ENCODE measurements around the gene MYLIP.

Gene MYLIP

DNA sequence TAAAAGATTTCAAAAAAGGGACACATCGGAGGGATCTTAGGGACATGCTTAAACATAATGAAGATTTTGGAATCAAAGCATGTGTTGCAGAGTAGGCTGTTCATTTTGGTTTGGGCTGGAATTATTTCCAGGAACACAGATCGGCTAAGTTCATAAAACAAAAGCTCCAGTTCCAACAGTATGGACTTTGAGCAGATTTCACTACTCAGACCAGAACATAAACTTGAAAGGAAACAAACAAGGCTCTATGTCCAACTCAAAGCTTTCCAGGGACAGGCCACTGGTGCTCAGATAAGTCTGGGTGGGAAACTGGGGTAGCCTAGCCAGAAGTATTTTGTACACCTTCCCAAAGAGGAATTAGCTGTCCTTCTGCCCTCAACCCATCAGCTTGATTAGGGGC lies 58.3 kb downstream of the MYLIP start:
- no peak for DNase-seq
- Histone ChIP-seq H3K9me3 (replicated peaks; ENCODE audit: insufficient read depth, low read length) (no peaks in the 10 kb centered on the region), H3K36me3 (replicated peaks; ENCODE audit: insufficient read depth, low read length) (no peaks in the 10 kb centered on the region), H3K27ac (ENCODE audit: low read length) (no peak overlapping the region), H2AFZ (ENCODE audit: low read length) (no peak overlapping the region), H3K4me2 (ENCODE audit: low read depth, low read length) (no peak overlapping the region), H3K79me2 (ENCODE audit: low read length) (no peaks in the 10 kb centered on the region), H3K9me2 (replicated peaks; ENCODE audit: insufficient read depth, low read length) (no peaks in the 10 kb centered on the region), H3K4me3 (ENCODE audit: low read length) (no peak overlapping the region), H3F3A (ENCODE audit: insufficient read depth, low read length) (no peaks in the 10 kb centered on the region), H3K4me1 (ENCODE audit: low read length) (peaks cover 4% of the 10 kb centered on the region; the same call in 1 of the 2 replicates), H3K27me3 (replicated peaks; ENCODE audit: insufficient read depth, low read length) (no peaks in the 10 kb centered on the region), H4K20me1 (ENCODE audit: insufficient read depth, low read length) (no peaks in the 10 kb centered on the region), H3K9ac (ENCODE audit: low read length) (no peak overlapping the region)
- no peak for TF ChIP-seq EZH2phosphoT487 (IDR thresholded peaks at IDR 0.05; ENCODE audit: low read length)
- no peak for TF ChIP-seq EZH2 (optimal IDR thresholded peaks at IDR 0.05; ENCODE audit: low read depth, low read length)
- TF ChIP-seq, protein P1, sequence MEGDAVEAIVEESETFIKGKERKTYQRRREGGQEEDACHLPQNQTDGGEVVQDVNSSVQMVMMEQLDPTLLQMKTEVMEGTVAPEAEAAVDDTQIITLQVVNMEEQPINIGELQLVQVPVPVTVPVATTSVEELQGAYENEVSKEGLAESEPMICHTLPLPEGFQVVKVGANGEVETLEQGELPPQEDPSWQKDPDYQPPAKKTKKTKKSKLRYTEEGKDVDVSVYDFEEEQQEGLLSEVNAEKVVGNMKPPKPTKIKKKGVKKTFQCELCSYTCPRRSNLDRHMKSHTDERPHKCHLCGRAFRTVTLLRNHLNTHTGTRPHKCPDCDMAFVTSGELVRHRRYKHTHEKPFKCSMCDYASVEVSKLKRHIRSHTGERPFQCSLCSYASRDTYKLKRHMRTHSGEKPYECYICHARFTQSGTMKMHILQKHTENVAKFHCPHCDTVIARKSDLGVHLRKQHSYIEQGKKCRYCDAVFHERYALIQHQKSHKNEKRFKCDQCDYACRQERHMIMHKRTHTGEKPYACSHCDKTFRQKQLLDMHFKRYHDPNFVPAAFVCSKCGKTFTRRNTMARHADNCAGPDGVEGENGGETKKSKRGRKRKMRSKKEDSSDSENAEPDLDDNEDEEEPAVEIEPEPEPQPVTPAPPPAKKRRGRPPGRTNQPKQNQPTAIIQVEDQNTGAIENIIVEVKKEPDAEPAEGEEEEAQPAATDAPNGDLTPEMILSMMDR (IDR thresholded peaks at IDR 0.05; ENCODE audit: low read length), result no peak

DNA sequence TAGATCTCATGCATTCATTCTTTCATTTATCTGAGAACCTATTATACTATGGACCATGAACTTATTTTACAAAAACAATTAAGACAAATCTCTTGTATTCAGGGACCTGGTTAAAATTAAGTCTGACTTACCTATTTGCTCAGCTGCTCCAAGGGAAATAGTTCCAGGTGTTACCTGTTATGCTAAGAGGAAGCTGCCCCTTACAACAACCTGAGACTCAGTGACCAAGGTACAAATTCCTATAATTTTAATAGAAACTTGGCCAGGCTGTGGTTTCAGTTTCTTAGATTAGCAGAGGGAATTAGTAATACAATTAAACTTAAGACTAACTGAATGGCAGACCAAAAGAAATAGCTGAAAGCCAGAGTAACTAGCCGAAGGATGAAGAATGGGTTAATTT lies 61.3 kb downstream of the MYLIP start:
- H3F3A ChIP-seq (ENCODE audit: insufficient read depth, low read length), result no peaks in the 10 kb centered on the region
- no peaks in the 10 kb centered on the region for H3K27me3 ChIP-seq (replicated peaks; ENCODE audit: insufficient read depth, low read length)
- no peak overlapping the region for H3K27ac ChIP-seq (ENCODE audit: low read length)
- H3K9me3 ChIP-seq (replicated peaks; ENCODE audit: insufficient read depth, low read length), result no peaks in the 10 kb centered on the region
- H3K9ac ChIP-seq (ENCODE audit: low read length), result no peak overlapping the region
- H3K4me3 ChIP-seq (ENCODE audit: low read length), result no peak overlapping the region
- H3K36me3 ChIP-seq (replicated peaks; ENCODE audit: insufficient read depth, low read length), result no peaks in the 10 kb centered on the region
- no peak overlapping the region for H3K4me2 ChIP-seq (ENCODE audit: low read depth, low read length)
- no peaks in the 10 kb centered on the region for H3K79me2 ChIP-seq (ENCODE audit: low read length)
- H3K9me2 ChIP-seq (replicated peaks; ENCODE audit: insufficient read depth, low read length), result no peaks in the 10 kb centered on the region
- DNase-seq, result no peak
- H4K20me1 ChIP-seq (ENCODE audit: insufficient read depth, low read length), result no peaks in the 10 kb centered on the region
- H2AFZ ChIP-seq (ENCODE audit: low read length), result no peak overlapping the region
- TF ChIP-seq EZH2phosphoT487 (IDR thresholded peaks at IDR 0.05; ENCODE audit: low read length), result no peak
- TF ChIP-seq, protein P1 (IDR thresholded peaks at IDR 0.05; ENCODE audit: low read length), result no peak
- no peak for TF ChIP-seq EZH2 (optimal IDR thresholded peaks at IDR 0.05; ENCODE audit: low read depth, low read length)
- H3K4me1 ChIP-seq (ENCODE audit: low read length), result no peaks in the 10 kb centered on the region

DNA sequence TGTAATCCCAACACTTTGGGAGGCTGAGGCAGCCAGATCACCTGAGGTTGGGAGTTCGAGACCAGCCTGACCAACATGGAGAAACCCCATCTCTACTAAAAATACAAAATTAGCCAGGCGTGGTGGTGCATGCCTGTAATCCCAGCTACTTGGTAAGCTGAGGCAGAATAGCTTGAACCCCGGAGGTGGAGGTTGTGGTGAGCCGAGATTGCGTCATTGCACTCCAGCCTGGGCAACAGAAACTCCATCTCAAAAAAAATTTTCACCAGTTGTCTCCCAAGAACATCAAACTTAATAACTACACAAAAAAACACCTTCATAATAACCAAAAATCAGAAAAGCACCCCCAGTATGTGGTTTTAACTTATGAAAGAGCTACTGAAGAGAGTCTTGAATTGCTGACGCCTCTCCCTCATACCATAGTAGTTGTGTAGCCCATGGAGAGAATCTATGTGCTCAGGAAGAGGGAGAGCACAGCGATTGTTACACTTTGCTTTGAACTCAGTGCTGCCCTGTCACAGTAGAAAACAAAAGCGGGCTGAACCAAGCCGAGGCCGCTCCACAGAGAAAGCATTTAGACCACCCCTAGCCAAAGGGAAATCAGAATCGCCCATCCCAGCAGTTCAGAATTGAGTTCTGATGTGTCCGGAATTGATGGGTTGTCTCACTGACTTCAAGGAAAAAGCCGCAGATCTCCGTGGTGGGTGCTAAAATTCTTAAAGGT lies 67.5 kb downstream of the MYLIP start:
- Histone ChIP-seq H3K9me2 (replicated peaks; ENCODE audit: insufficient read depth, low read length) (no peaks in the 10 kb centered on the region), H3K4me2 (ENCODE audit: low read depth, low read length) (no peak overlapping the region), H3K4me3 (ENCODE audit: low read length) (no peak overlapping the region), H3K79me2 (ENCODE audit: low read length) (no peaks in the 10 kb centered on the region), H3K36me3 (replicated peaks; ENCODE audit: insufficient read depth, low read length) (no peaks in the 10 kb centered on the region), H3K27ac (ENCODE audit: low read length) (no peak overlapping the region), H3K9me3 (replicated peaks; ENCODE audit: insufficient read depth, low read length) (no peaks in the 10 kb centered on the region), H3F3A (ENCODE audit: insufficient read depth, low read length) (no peaks in the 10 kb centered on the region), H2AFZ (ENCODE audit: low read length) (no peak overlapping the region), H3K9ac (ENCODE audit: low read length) (no peak overlapping the region), H3K27me3 (replicated peaks; ENCODE audit: insufficient read depth, low read length) (no peaks in the 10 kb centered on the region), H3K4me1 (ENCODE audit: low read length) (no peaks in the 10 kb centered on the region), H4K20me1 (ENCODE audit: insufficient read depth, low read length) (no peaks in the 10 kb centered on the region)
- no peak for TF ChIP-seq EZH2phosphoT487 (IDR thresholded peaks at IDR 0.05; ENCODE audit: low read length)
- TF ChIP-seq, protein P1 (IDR thresholded peaks at IDR 0.05; ENCODE audit: low read length), result no peak
- TF ChIP-seq EZH2 (optimal IDR thresholded peaks at IDR 0.05; ENCODE audit: low read depth, low read length), result no peak
- DNase-seq, result no peak

Data from MM.1S (cell line).